ENCODE results near the gene CCDC117.
"Not testable (repeated sequence)": the region's sequence is repeated elsewhere in the genome, so short reads cannot be mapped to it uniquely, and the experiment has no call there.

Gene CCDC117

GRCh38 chr22:28801845-28802594 lies 29.5 kb downstream of the CCDC117 start:
- no peaks in the 10 kb centered on the region for H3K36me3 ChIP-seq
- H3K9me3 ChIP-seq = no peaks in the 10 kb centered on the region
- no peaks in the 10 kb centered on the region for H3K27me3 ChIP-seq
- peak overlapping the region; percentile 91 to 93 for H3K4me3 ChIP-seq (ENCODE audit: low read depth in 1 of 2, low read length in 1 of 2)
- peaks cover 41 to 47% of the 10 kb centered on the region in 2 experiments for H3K4me1 ChIP-seq (ENCODE audit: control insufficient read depth in 1 of 2, insufficient read depth in 1 of 2, low read depth in 1 of 2, low read length in 1 of 2)
- H3K27ac ChIP-seq = no peak overlapping the region
- no peak for TF ChIP-seq CTCF (IDR thresholded peaks at IDR 0.05)

GRCh38 chr22:28802595-28803123 lies 30.2 kb downstream of the CCDC117 start:
- peaks cover 42 to 47% of the 10 kb centered on the region in 2 experiments for H3K4me1 ChIP-seq (ENCODE audit: control insufficient read depth in 1 of 2, insufficient read depth in 1 of 2, low read depth in 1 of 2, low read length in 1 of 2)
- no peak overlapping the region for H3K27ac ChIP-seq
- no peaks in the 10 kb centered on the region for H3K27me3 ChIP-seq
- H3K36me3 ChIP-seq = no peaks in the 10 kb centered on the region
- no peak for TF ChIP-seq CTCF (IDR thresholded peaks at IDR 0.05)
- peak overlapping the region in 1 of 2 experiments; percentile 93 for H3K4me3 ChIP-seq (ENCODE audit: low read depth in 1 of 2, low read length in 1 of 2)
- no peaks in the 10 kb centered on the region for H3K9me3 ChIP-seq

GRCh38 chr22:28805426-28805825 lies 32.9 kb downstream of the CCDC117 start:
- H3K9me3 ChIP-seq; H3K36me3 ChIP-seq; H3K27ac ChIP-seq; H3K27me3 ChIP-seq; H3K4me3 ChIP-seq (ENCODE audit: low read depth in 1 of 2, low read length in 1 of 2): not testable (repeated sequence)
- H3K4me1 ChIP-seq (ENCODE audit: control insufficient read depth in 1 of 2, insufficient read depth in 1 of 2, low read depth in 1 of 2, low read length in 1 of 2) = peaks cover 39 to 41% of the 10 kb centered on the region in 2 experiments

GRCh38 chr22:28808716-28809355 lies 36.3 kb downstream of the CCDC117 start:
- Histone ChIP-seq H3K27me3 (no peaks in the 10 kb centered on the region), H3K4me3 (ENCODE audit: low read depth in 1 of 2, low read length in 1 of 2) (no peak overlapping the region), H3K4me1 (ENCODE audit: control insufficient read depth in 1 of 2, insufficient read depth in 1 of 2, low read depth in 1 of 2, low read length in 1 of 2) (peaks cover 37 to 48% of the 10 kb centered on the region in 2 experiments), H3K36me3 (no peaks in the 10 kb centered on the region), H3K27ac (no peak overlapping the region), H3K9me3 (no peaks in the 10 kb centered on the region)
- TF ChIP-seq CTCF (IDR thresholded peaks at IDR 0.05) = no peak

- TF ChIP-seq CTCF (IDR thresholded peaks at IDR 0.05) = no peak
- peaks cover 53 to 62% of the 10 kb centered on the region in 2 experiments for H3K4me1 ChIP-seq (ENCODE audit: control insufficient read depth in 1 of 2, insufficient read depth in 1 of 2, low read depth in 1 of 2, low read length in 1 of 2)
- H3K4me3 ChIP-seq (ENCODE audit: low read depth in 1 of 2, low read length in 1 of 2) = peak overlapping the region; percentile 33 to 44
- H3K27ac ChIP-seq = peak overlapping the region; percentile 54
- H3K36me3 ChIP-seq = no peaks in the 10 kb centered on the region
- H3K27me3 ChIP-seq = no peaks in the 10 kb centered on the region
- no peaks in the 10 kb centered on the region for H3K9me3 ChIP-seq
These were observed 38.5 kb downstream of the CCDC117 start for GRCh38 chr22:28810821-28811491.
